HepG2 (cell line): ENCODE data around the gene RAD18.

ENCODE experiments used
- CTCF ChIP-seq: sonication (generic); formaldehyde crosslinking; IDR thresholded peaks from 2 replicates; pipeline ENCODE4 v1.5.0; 2020; ENCODE audit warnings: mild to moderate bottlenecking, missing genetic modification reagents, moderate library complexity
- MAZ ChIP-seq, 2 experiments: sonication (generic) in 1 of 2; formaldehyde crosslinking in 1 of 2; IDR thresholded peaks; 2 replicates each; pipeline versions ENCODE4 v1.5.0 to v1.6.1; 2012 to 2020; ENCODE audit warnings: low read depth in 2 of 2, mild to moderate bottlenecking in 2 of 2, borderline replicate concordance in 1 of 2, improper control_type of control experiment in 1 of 2, low read length in 1 of 2, missing genetic modification reagents in 1 of 2, moderate library complexity in 1 of 2
- ZNF407 ChIP-seq: sonication (generic); formaldehyde crosslinking; IDR thresholded peaks from one replicate; pipeline ENCODE4 v1.5.1; 2020; ENCODE audit warnings: mild to moderate bottlenecking, missing genetic modification reagents; ENCODE audit errors: not compliant biosample characterization

GRCh38 chr3:8848696-8849131 is 114.6 kb downstream of the RAD18 start:
- TF ChIP-seq ZNF407 (CRISPR knock-in tag) (no peak), CTCF (CRISPR knock-in tag) (no peak), MAZ (IDR thresholded peaks at IDR 0.05; ENCODE audit: borderline replicate concordance, low read depth, low read length) (no peak), MAZ (CRISPR knock-in tag; IDR thresholded peaks at IDR 0.05; ENCODE audit: low read depth) (no peak)
